Esophagus muscularis mucosa (tissue), 3 donors: ENCODE measurements around the gene TMCC3.

ENCODE experiments used
- CTCF ChIP-seq, 3 experiments: fragments of 200-600 bp in 2 of 3; fragments of 450-650 bp in 1 of 3; sonication (generic) in 2 of 3; IDR thresholded peaks; one replicate each; pipeline ENCODE4 v1.5.1; 2017 to 2019; ENCODE audit warnings: antibody characterized with exemption in 3 of 3, mild to moderate bottlenecking in 2 of 3, moderate library complexity in 1 of 3
- POLR2A ChIP-seq: fragments of 450-650 bp; IDR thresholded peaks from one replicate; pipeline ENCODE4 v1.6.1; 2017; ENCODE audit warnings: antibody characterized with exemption, moderate library complexity, mild to moderate bottlenecking, low read depth
- POLR2AphosphoS5 ChIP-seq, 2 donors: sonication (generic); formaldehyde crosslinking; IDR thresholded peaks; one replicate each; pipeline ENCODE4 v1.6.1; 2017; ENCODE audit warnings: antibody characterized with exemption in 2 of 2

- TF ChIP-seq POLR2A: no peak
- no peak for TF ChIP-seq CTCF (IDR thresholded peaks at IDR 0.05)
- no peak for TF ChIP-seq POLR2AphosphoS5 (IDR thresholded peaks at IDR 0.05)
Observed at GRCh38 chr12:94689002-94689645, 38.8 kb upstream of the TMCC3 start.
